ENCODE data around the gene KCTD1.

The KCTD1 gene

DNA sequence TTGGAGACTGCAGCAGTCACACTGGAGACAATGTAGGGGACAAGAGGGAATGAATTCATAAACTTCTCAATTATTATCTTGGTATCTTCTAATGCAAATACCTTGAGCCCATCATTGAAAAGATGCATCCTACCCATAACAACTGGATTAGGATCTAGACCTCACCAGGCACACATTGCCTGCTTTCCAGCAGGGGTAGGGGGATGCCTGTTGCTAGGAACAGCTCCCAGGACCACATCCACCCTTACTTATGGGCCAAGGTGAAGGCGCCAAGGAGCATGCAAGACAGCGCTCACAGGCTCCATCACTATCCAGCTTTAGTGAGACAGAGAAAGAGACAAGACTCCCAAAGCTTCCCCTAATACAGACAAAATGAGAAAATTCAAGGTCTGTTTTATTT lies 24.4 kb downstream of the KCTD1 start:
- no peak for DNase-seq (ENCODE audit: low read depth)

DNA sequence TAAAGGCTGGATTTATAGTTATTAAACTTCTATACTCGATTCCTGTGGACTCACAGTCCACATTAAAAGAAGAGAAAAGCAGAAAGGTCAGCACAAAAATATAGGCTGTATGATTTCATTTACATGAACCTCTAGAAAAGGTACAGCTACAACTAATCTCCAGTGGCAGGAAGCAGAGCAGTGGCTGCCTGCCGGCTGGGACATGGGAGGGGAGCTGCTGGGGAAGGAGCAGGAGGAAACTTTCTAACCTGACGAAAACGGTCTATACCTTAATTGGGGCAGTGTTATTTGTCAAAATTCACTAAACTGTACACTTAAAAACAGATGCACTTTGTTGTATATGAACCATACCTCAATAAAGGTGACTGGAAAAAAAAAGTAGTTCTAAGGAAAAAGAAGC lies 26.7 kb downstream of the KCTD1 start:
- DNase-seq (ENCODE audit: low read depth): no peak

DNA sequence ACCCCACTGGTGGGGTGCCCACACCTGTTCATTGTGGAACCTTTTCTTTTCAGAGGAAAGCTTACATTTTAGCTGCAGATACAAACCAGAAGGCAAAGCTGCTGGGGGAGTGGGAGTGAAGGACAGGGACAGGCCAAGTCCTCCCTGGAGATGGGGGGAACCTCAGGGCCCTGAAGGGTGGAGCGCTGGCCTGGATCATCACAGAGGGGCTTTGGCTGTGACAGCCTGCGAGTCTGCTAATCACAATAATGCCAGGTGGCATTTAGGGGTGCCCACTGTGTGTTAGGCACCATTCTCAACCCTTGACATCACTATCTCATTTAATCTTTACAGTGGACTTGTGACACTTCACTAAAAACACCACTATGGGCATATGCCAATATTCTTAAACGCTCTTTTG lies 27.4 kb downstream of the KCTD1 start:
- DNase-seq (ENCODE audit: low read depth): no peak

DNA sequence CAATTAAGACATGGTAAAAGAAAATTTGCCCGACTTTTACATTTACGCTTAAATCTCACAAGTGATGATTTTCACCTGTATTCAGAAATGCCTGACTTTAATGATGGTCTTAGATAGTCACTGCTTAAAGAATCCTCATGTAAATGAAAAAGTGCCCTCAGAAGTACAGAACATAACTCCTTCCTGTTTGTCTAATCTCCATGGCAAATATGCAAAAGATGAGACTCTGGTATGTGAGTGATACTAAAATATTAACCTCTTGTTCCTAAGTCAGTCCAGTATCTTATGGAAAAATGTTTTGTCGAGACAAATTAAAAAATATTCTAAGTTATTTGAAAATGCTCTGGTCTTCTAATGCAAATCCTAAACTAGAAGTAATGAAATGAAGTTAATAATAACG lies 29.2 kb downstream of the KCTD1 start:
- no peak for DNase-seq (ENCODE audit: low read depth)

- no peak for DNase-seq (ENCODE audit: low read depth)
These were observed 31.4 kb downstream of the KCTD1 start for GRCh38 chr18:26516964-26517363.

DNA sequence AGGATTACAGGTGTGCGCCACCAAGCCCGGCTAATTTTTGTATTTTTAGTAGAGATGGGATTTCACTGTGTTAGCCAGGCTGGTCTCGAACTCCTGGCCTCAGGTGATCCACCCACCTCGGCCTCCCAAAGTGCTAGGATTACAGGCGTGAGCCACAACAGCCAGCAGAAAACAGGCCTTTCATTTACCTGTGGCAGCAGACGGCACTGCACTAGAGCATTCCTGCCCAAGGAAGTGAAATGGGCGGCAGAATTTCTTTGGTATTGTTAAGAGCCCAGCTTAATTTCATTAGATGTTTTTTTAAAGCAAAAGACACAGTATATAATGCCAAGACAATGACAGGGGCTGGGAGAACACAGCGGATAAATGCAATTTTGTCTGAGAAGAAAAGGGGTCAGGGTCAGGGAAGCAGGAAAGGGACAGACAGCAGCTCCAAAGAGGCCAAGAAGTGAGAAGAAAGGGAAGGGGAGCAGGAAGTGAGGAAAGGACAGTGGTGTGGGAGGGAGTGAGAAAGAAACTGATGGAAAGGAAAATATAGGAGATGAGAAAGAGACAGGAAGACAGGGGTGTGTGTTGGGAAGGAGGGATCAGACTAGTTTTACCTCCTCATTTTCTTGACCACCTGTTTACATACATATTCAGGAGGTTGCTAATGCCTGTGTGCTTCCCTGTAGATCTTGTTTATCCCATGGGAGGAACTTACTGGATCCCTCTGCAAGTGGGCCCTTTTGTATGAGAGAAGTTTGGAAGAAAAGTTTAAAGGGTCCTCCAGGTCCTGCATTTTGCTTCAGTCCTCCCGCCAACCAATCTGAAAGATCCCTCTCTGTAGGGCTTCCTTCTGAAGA lies 32.5 kb downstream of the KCTD1 start:
- no peak for DNase-seq (ENCODE audit: low read depth)

- no peak for DNase-seq (ENCODE audit: low read depth)
These were observed 36.8 kb downstream of the KCTD1 start for GRCh38 chr18:26511339-26512071.

GRCh38 chr18:26510337-26510736 lies 38.0 kb downstream of the KCTD1 start:
- DNase-seq (ENCODE audit: low read depth): no peak

DNA sequence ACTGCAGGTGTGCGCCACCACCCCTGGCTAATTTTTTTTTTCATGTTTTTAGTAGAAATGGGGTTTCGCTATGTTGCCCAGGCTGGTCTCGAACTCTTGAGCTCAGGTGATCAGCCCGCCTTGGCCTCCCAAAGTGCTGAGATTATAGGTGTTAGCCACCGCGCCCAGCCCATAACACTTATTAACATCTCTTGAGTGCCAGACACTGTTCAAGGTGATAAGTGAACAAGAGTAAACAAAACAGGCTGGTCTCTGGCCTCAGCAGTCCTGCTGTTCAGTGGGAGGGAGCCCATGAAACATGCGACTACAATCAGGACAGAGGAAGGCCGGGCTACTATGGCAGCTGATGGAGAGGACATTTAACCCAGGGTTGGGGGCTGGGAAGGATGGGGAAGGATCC lies 42.3 kb downstream of the KCTD1 start:
- no peak for DNase-seq (ENCODE audit: low read depth)

DNA sequence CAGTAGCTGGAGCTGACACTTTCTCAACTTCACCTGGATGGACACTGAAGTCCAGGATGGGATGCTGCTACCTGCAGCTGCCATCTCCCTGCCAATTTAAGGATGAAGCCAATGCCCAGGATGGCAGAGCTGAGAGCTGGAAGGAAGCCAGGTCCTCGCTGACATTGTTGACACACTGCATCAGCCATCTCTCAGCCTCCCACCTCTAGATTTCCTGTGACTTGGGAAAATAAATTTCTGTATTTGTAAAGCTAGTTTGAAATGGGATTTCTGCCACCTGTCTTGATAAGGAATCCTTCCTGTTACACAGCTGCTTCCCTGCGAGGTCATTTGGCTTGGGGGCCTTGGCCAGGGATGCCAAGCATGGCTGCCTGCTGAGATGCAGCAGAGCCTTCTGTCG lies 43.5 kb downstream of the KCTD1 start:
- no peak for DNase-seq (ENCODE audit: low read depth)

DNA sequence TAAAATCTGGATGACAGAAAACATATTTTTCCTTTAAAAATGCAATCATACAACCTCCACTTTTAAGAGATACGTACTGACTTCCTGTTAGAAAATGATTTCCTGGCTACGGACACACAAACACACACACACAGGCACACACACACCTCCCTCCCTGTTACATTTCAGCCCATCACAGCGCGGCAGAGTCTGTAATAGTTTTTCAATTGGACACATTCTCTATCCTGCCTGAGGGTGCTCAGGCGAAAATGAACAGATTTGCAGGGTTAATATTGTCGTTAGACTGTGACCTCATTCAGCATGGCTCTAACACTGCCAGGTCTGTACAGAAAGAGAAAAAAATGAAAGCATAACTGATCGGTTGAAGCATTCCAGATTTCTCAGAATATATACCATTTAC lies 45.0 kb downstream of the KCTD1 start:
- DNase-seq (ENCODE audit: low read depth): no peak

DNA sequence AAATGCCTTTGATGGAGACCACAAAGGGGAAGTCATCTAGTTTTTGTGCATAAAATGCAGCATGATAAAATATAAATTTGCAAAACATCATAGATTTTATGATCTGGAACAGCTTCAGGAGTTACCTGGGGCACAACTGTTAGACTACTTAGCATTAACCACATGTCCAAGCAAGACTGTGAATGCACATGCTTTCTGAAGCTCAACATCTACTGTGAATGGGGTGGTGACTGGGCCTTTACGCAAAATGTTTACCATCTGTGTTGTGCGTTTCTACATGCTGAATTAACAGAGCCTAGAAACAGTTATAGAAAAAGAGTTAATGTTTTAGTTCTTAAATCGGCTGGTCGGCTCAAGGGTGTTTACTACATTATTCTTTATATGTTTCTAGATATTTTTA lies 45.5 kb downstream of the KCTD1 start:
- no peak for DNase-seq (ENCODE audit: low read depth)

DNA sequence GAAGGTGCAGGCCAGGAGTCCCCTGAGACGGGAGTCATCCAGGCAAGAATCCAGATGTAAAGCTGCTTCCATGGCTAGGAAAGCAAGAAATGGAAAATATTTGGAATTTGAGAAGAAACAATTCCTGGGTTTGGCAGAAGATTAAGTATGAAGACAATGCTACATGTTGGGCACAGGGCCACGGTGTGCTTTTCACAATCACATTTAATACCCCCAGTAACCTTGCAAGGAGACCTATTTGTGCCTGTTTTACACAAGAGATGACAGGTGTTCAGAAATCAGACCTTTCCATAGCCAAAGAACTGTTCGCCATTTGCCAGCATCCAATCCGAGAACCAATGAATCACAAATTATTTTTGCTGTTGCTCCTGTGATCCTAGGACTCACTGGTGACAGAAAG lies 50.5 kb downstream of the KCTD1 start:
- no peak for DNase-seq (ENCODE audit: low read depth)

GRCh38 chr18:26496528-26496927 lies 51.8 kb downstream of the KCTD1 start:
- DNase-seq (ENCODE audit: low read depth): no peak

DNA sequence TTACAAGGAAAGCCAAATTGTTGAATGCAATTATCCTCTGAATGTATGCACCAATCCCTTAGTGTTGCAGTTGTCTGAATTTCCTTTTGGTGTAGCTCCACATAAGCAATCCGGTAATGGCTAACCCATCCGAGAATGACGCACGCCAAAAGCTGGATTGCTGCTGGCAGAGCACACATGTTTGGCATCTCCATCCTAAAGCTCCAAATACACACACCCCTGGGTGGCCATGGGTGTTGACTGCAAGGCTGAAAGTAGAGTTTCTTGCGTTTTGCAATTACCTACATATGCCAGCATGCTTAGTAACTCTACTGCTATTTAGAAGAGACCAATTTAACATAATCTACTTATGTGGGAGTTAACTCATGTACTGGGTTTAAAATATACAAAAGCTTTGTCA lies 53.1 kb downstream of the KCTD1 start:
- no peak for DNase-seq (ENCODE audit: low read depth)

- DNase-seq (ENCODE audit: low read depth): no peak
These were observed 55.3 kb downstream of the KCTD1 start for GRCh38 chr18:26493021-26493420.

GRCh38 chr18:26491194-26491816 lies 57.0 kb downstream of the KCTD1 start:
- DNase-seq (ENCODE audit: low read depth): no peak

DNA sequence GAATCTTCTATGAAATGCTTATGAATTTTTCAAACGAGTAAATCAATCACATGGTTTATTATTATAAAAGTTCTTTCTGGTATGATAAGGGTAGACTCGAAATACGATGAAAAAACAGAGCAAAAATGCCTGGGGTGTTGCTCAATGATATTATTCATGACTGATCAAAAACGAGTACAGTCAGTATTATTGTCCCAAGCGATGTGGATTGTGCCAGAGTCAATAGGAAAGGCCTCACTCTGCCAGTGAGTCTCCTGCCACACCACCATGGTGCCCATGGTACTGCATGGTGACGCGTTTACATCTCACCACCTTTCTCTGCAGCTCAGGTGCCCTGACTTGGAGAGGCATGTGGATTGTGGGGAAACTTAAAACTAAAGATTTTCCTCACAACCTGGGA lies 58.5 kb downstream of the KCTD1 start:
- DNase-seq (ENCODE audit: low read depth): no peak

DNA sequence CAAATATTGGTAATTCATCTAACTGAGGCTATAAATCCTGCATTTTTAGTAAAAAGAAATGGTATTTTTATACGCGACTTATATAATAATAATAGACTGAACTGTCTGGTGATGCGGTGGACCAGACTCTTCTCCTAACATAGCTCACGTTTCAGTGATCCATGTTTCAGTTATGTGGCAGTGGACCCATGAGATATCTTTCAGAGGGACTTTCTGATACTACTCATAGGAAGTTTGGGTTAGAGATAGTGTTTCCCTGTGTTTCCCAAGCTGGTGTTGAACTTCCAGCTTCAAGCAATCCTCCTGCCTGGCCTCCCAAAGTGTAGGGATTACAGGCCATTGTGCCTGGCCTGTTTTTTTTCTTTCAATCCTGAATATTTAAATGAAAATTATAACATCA lies 59.2 kb downstream of the KCTD1 start:
- no peak for DNase-seq (ENCODE audit: low read depth)

DNA sequence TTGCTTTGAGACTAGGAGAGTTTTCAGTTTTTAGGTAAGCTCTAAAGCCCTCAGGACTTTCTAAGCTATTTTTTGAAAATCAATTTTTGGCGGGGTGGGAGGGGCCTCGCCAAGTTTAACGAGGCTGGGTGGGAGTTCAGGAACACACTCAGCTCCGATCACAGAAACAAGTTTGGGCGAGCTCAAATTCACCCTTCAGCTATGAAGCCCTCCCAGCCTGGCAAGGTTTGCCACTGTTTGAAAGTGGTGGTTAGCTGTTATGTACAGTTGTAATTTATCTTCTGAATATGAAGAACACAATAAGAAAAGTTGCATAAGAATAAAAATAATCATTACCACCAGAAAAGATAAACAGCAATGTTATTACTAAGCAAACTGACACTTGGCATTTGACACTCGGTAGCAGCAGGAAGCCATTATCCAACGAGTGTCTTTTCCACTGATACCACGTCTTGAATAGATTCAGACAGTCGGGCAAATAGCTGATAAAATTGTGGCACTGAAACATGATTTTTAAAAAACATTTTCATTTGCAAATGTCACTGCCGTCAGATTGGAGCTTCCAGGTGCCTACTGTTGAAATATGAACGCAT lies 59.8 kb downstream of the KCTD1 start:
- no peak for DNase-seq (ENCODE audit: low read depth)

DNA sequence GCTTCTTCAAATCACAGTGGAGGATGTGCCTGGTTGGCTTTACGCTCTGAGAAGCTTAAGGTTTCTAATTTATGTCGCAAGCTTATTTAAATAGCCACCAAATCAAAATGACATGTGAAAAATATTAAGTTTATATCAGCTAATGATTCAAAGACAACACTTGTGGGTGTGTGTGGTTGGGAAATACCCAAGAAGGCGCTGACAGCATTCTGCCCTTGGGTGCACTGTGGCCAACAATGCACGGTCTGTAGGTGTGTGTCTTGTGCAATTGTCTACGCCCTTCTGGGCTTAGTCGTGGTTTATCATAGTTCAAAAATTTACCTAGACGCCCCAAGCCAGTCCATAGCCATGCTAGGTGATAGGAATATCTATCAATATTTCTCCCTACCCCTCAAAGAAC lies 60.9 kb downstream of the KCTD1 start:
- no peak for DNase-seq (ENCODE audit: low read depth)

GRCh38 chr18:26483633-26484032 lies 64.7 kb downstream of the KCTD1 start:
- DNase-seq (ENCODE audit: low read depth): no peak

DNA sequence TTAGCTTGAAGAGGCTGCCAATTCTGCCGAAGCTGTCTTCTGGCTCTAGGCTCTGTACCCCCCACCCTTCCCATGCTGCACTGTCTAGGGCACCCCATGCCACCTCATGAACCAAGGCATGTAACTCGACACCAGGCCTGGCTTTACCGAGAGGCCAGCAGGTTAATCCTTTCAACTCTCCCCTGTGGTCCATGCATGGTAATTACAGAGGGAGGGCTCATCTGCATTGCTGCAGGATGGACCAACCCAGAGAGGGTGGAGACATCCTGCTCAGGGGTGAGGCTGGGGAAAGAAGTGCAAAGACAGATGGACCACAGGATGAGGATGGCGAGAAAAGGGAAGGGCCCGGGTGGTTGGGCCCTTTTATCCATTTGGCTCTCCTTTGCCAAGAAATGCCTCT lies 65.8 kb downstream of the KCTD1 start:
- no peak for DNase-seq (ENCODE audit: low read depth)
